Stimulated activated CD4-positive, alpha-beta T cell treated with anti-CD3 and anti-CD28 coated beads, Interleukin-1b, Interleukin-23, amount 100 ng/mL, for 1 hour (primary cell): ENCODE measurements around the gene EIF3F.
"Not testable (repeated sequence)": the region's sequence is repeated elsewhere in the genome, so short reads cannot be mapped to it uniquely, and the experiment has no call there.

ENCODE experiments used
- DNase-seq, 2 donors: peaks; one replicate each; pipeline ENCODE4 v3.0.0-alpha.2; 2020; ENCODE audit warnings: low read depth in 2 of 2

Gene EIF3F

GRCh38 chr11:7986768-7987559 is at the start of gene EIF3F:
EIF3F (plus strand) TSS chr11:7987337; CDS start chr11:7987353, 16 bp downstream.
- DNase-seq: peak; percentile 66 to 74

DNA sequence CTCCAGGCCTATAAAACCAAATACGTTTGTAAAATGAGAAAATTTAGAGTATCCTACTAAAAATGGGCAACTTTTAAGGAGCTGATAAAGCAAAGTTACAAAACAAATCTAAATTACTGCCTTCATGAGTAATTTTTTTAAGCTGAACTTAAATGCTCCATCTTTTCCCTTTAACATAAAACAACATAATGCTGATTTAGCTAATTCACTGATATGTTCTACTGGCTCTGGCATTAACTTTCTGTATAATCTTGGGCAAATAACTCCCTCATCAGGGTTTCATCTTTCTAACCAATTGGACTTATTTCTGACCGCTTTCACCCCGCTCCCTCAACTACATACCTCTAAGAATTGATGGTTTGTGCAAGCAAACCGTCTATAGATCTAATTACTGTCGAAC is 46.0 kb upstream of the EIF3F start:
- no peak for DNase-seq

DNA sequence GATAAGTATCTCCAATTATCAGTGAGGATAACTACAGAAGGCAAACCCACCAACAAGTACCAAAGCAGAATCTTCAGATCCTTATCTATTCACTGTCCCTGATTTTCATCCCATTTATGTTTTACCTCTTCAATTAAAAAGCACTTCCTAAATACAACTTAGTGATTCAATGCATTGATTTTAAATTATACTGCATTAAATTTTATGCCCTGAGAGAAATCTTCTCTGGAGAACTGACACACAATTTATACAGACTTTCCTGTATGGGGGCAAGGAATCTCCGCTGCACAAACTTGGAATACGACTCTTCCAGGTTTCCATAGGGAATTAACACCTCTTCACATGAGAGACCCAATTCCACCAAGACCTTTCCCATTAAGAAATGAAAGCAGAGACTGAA is 45.5 kb upstream of the EIF3F start, which contains the start of gene OR10A3:
TSS of gene OR10A3 (minus strand) at position 101 of the 400 bp plus-strand sequence. CDS start 2,188 bp downstream, outside the sequence.
- no peak for DNase-seq

- no peak for DNase-seq
These were observed 43.0 kb upstream of the EIF3F start for GRCh38 chr11:7944123-7944522.

DNA sequence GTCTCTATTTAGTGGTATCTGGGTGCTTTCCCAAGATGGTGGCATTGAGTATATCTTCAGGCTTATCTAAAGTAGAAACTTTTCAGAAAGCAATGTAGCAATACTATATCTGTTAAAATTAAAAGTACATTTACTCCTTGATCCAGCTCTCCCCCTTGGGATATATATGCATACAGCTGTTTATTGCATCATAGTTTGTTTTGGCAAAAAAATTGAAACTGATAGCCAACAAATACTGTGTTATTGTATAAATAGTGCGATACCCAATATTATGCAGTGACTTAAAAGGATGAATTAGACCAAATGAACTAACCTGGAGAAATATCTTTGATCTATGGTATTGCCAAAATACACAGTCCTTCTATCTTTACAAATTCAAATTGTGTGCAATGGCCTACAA is 37.2 kb upstream of the EIF3F start:
- DNase-seq: no peak

DNA sequence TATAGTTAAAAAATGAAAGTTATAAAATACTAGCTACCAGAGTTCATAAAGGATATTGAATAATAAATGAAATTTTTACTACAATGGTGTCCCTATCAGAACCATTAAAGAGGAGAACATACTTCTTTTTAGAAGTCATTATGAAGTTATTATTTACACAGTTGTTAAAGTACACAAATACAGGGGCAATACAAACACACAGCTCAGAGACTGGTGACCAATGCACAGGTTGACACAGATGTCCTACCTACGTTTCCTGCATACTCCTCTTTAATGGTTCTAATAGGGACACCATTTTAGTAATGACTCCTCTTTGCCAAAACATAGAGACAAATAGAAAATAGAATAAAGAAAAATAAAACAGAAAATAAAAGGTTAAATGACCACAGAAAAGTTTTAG is 31.9 kb upstream of the EIF3F start:
- DNase-seq: no peak

GRCh38 chr11:7964261-7964660 is 22.9 kb upstream of the EIF3F start:
- DNase-seq: no peak

GRCh38 chr11:7964873-7965272 is 22.3 kb upstream of the EIF3F start:
- no peak for DNase-seq

DNA sequence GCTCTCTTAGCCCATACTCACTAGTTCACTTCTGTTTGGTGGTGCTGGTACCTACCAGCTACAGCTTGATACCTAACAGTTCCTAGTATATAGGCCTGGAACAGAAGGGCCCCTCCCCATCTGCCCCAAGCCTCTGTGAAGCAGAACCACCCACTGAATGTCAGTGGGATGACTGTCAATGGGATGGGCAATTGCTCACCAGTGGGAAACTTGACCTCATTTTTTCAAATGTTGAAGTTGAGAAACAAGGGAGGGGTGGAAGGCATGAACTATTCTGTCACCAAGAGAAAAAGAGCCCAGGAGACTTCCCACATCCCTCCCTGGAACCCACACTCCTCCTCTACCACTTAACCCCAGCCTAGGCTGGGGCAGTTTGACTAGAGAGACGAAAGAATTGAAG is 21.8 kb upstream of the EIF3F start, which contains the start of gene NLRP10:
TSS of gene NLRP10 (minus strand) at position 62 of the 400 bp plus-strand sequence. CDS start 1,952 bp downstream, outside the sequence.
- DNase-seq: no peak

DNA sequence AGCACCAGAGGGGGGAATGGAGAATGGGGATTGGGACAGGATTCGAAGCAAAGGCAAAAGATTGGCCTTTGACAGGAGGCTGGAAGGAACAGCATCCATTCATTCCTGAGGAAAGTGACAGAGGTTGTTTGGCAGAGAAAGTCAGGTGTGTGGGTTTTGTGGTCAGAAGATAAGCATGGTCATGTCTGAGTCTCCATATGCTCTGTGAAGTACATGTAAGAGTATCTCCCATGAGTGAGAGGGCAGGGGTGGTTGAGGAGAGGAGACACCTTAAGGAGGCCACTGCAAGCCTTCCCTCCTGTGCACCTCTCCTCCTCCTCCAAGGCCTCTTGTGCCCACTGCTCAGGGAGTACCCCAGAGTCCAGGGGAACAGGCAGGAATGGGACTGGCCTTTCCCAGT is 20.0 kb upstream of the EIF3F start:
- no peak for DNase-seq

DNA sequence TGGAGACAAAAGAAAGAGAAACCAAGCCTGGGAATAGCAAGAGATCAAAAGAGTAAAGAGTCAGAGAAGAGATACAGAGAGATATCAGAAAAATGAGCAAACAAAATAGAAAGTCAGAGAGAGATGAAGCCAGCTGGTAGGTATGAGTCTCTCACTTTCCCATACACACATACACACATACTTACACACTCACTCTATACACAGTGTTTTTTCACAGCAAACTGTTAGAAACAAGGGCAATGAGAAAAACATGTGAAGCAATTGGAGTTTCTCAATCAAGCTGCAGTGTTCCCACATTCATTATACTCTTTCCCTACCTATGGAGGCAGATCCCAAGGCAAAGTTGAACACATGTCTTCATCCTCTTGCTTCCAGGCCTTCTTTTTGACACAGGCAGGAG is 19.3 kb upstream of the EIF3F start:
- no peak for DNase-seq

DNA sequence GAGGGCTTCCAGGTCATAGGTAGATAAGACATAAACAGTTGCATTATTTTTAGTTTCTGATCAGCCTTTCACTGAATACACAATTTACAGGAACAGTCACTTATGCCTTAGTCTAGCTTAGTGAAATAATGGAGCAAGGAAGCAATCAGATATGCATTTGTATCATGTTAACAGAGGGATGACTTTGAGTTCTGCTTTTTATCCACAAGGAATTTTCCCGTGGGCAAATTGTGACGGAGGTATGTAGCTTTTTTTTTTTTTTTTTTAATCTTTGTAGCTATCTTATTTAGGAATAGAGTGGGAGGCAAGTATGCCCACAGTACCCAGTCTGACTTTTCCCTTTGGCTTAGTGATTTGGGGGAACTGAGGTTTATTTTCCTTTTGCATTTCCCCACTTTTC is 18.5 kb upstream of the EIF3F start:
- DNase-seq: no peak

DNA sequence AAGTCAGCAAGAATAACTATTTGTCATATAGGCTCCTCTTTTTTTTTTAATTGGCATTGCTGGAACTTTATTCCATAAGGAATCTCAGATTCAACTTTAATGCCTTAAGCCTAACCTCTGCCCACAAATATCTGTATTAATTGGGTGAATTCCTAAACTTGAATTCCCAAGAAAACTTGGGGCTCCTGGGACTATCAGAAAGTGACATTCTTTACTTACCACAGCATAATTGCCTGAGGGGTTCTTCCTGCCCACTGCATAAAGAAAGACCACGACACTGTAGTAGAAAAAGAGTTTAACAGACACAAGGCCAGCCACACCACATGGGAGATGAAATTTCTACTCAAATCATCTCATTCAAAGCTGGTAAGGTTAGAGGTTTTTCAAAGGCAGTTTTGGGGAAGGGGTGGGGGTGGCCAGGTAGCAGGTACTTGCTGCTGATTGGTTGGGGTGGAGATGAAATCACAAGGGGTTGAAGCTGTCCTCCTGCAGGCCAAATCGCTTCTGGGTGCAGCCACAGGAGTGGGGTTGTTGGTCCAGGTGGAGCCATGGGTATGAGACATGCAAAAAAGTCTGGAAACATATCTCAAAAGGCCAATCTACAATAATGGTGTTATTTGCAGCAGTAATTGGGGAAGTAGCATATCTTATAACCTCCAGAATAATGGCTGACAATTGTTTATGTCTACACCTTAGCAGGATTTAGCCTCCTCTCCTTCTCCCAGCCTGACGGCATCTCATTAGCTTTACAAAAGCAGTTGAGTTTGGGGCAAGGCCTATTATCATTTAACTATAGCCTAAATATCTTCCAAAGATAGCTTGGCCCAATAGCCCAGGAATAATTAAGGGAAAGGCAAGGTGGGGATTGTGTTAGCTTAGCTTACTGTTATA is 17.1 kb upstream of the EIF3F start:
- no peak for DNase-seq

GRCh38 chr11:7971846-7972245 is 15.3 kb upstream of the EIF3F start:
- DNase-seq: no peak

DNA sequence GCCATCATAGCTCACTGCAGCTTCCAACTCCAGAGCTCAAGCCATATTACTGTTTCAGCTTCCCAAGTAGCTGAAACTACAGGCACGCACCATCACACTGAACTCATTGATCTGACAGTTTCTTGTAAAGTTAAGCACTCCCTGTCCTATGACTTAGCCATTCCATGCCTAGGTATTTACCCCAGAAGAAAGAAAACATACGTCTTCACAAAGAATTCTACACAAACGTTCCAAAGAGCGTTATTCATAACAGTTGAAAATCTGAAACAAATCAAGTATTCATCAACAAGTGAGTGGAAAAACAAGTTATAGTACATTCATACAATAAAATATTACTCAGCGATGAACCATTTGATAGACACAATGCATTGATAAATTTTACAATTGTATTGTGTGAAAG is 14.1 kb upstream of the EIF3F start:
- DNase-seq: no peak

GRCh38 chr11:7974668-7975067 is 12.5 kb upstream of the EIF3F start:
- DNase-seq: no peak

- no peak for DNase-seq
These were observed 9.8 kb upstream of the EIF3F start for GRCh38 chr11:7977232-7977917.

DNA sequence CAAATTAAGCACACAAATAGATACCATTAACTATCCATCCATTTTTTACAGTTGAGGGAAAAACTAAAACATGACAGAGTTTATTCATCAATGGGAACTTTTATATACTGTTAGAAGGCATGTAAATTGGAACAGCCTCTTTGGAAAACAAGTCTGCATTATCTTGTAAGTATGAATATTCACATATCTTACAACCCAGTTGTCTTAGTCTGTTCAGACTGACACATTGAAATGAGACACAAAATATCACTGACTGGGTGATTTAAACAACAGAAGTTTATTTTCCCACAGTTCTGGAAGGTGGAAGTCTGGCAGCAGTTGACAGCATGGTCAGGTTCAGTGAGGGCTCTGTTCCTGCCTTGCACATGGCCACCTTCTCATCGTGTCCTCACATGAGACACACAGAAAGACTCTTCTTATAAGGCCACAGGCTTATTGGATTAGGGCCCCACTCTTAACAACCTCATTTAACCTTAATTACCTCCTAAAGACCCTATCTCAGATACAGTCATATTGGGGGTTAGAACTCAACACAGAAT is 5.4 kb upstream of the EIF3F start:
- DNase-seq: no peak

DNA sequence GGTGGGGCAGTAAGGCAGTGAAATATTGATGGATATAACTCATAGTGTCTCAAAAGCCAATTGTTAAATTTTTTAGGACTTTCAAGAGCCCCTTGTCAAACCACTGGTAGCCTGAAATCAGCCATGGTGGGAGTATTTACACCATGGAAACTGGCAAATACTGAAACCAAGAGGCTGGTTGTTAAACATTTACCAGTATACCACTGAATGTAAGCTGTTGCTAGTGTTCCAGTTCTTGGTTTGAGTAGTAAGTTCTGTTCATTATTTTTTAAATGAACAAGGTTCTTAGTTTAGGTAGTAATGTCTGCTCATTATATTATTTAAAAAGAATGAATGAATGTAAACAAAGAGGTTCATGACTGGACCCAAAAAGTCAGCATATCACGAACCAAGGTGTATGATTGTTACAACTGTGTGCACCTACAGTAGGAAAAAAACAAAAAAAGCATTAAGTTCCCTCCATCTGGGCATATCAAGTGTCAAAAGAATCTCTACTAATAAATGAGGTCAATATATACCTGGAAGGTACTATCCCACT is 4.5 kb upstream of the EIF3F start:
- DNase-seq: no peak

- no peak for DNase-seq
These were observed 3.1 kb upstream of the EIF3F start for GRCh38 chr11:7983832-7984590.

DNA sequence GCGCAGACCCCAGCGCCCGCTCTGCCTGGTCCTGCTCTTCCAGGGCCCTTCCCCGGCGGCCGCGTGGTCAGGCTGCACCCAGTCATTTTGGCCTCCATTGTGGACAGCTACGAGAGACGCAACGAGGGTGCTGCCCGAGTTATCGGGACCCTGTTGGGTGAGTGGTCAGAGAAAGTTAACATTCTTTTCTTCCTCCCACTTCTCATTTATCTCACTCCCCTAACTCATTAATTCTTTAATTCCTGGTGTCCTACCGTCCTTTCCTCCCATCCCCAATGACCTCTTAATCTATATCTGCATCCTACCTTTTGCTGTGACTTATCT is 385 bp downstream of the EIF3F start:
- DNase-seq: not testable (repeated sequence)
